Left colon (tissue), 2 donors: ENCODE measurements around the gene CFAP46. TPM values are rescaled to one million over a fixed set of nuclear protein-coding genes. Genes with fewer than 3 reads are reported as not detected.

Source experiments
- ATAC-seq: fragments of 200-7000 bp; cut with Tn5 transposase; one replicate; pipeline ENCODE4 v1.9.1; 2020; ENCODE audit warnings: mild to moderate bottlenecking, moderate library complexity
- DNase-seq, 2 donors: peaks; one replicate each; pipeline ENCODE4 v3.0.0-alpha.2; 2020
- intact Hi-C, 2 donors: fragments of 100-400 bp; cut with DNase I in 1 of 2; cut with micrococcal nuclease in 1 of 2; formaldehyde crosslinking; loops; one replicate each; pipeline versions ENCODE4 v1.11.2 to v1.14.0; 2022; cut with DNase I, micrococcal nuclease
- total RNA-seq, 2 donors: library from RNA; stranded (reverse); fragmentation: NEBNext Ultra II Directional; extraction: Animal tissue kit (Norgen Biotek cat#: 25700); gene quantifications; one replicate each; pipeline ENCODE4 v1.2.1, GENCODE V29; 2021
- donor health status: DM: no; HTN: no; CAD: no.
- donor health status: DM: yes; HTN: yes; CAD: no.

CFAP46 gene
- total RNA-seq, 2 donors from 2014 or later: 0.37 TPM; not detected in 1

DNA sequence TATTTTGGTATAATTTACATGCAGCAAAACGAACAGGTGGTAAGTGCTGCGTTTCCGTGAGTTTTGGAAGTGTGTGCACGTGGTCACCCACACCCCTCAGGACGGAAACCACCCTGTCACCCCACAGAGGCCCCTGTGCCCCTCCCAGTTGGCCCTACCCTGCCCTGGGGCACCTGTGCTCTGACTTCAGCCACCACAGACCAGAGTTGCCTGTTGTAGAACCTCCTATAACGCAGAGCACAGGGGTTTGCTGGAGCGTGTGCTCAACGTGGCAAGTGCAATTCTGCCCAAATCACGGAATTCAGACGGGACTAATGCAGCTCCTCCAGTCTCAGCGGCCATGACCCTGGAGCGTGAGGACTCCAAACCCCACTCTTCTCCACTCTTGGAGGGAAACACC lies 9.6 kb upstream of the CFAP46 start:
- no peak for DNase-seq
- intact Hi-C loops: no loop called here
- peak; percentile 27 for ATAC-seq

DNA sequence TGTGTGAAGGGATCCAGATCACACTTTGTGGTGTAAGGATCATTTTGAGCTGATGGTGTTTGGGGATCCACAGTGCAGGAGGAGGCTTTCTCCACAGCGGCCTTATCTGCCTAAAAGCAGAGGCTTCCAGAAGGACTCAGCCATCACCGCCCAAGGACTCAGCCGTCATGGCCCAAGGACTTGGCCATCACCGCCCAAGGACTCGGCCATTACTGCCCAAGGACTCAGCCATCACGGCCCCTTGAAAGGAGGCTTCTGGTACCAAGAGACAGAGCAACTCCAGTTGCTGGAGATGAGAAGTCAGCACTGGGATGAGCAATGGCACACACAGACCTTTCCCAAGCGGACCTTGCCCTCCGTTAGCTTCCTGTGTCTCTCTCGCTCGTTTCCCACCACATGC lies 6.0 kb upstream of the CFAP46 start:
- DNase-seq: no peak
- no peak for ATAC-seq
- intact Hi-C loops: no loop called here

DNA sequence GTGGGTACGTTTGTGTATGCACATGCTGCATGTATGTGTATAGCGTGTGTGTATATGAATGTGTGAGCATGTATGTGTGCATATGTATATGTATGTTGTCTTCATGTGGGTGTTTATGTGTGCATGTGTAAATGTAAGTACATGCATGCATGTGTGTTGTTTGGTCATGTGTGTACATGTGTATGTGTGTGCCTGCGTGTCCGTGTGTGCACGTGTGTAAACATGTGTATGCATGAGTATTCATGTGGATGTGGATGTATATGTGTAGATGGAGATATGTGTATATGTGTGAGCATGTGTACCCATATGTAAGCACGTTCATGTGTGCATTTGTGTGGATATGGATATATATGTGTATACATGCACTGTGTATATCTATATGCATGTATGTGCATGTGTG lies 5.5 kb upstream of the CFAP46 start:
- no peak for ATAC-seq
- DNase-seq: no peak
- intact Hi-C loops: no loop called here

DNA sequence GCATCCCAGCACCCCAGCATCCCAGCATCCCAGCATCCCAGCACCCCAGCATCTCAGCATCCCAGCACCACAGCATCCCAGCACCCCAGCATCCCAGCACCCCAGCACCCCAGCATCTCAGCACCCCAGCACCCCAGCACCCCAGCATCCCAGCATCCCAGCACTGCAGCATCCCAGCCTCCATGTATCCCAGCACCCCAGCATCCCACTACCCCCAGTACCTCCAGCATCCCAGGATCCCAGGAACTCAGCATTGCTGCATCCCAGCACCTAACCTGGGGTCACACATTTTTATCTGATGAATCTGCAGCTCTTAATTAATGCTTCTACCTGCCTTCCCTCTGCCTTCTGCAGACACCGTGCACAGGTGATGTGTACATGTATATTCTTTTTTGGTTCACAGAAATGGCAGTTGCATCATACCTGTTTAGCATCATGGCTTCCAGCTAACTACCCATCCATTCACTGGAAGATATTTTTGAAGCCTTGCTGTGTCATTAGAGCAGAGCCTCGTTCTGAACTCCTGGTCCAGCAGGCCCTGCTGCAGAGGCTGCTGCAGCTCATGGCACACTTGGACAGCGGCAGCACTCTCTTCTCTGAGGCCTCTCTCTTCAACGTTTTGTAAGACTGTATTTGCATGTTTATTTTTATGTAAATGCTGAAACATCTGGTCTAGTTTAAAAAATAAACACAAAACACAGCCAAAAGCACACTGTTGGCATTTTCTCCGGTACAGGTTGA lies 4.6 kb upstream of the CFAP46 start:
- no peak for ATAC-seq
- intact Hi-C loops: no loop called here
- no peak for DNase-seq

DNA sequence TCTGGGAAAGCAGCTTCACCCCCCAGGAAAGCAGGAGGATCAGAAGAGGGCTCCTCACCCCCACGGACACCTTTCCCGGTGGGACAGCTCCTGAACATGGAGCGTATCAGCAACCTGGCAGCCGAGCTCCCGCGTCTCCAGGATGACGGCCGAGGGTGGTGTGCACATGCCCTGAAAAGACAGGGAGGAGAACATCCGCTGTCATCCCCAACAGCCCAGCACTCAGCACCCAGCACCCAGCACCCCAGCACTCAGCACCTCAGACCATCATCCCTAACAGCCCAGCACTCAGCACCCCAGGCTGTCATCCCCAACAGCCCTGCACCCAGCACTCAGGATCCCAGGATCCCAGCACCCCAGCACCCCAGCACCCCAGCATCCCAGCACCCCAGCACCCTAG lies 3.9 kb upstream of the CFAP46 start:
- intact Hi-C loops: no loop called here
- ATAC-seq: no peak
- DNase-seq: no peak

DNA sequence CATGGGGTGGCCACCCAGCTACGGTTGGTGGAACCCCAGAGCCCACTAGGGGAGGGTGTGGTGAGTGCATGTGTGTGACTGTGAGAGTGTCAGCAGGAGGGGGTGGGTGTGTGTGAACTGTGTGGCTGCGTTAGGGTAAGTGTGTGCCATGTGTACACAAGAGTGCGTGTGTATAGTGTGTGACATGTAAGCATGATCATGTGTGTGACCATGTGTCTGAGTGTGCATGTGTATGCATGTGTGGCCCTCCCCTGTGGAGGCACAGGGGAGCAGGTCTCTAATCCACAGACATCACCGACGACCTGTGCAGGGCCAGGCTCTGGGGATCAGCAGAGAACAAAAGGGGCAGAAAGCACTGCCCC lies 3.5 kb upstream of the CFAP46 start:
- ATAC-seq: no peak
- no peak for DNase-seq
- intact Hi-C loops: no loop called here

DNA sequence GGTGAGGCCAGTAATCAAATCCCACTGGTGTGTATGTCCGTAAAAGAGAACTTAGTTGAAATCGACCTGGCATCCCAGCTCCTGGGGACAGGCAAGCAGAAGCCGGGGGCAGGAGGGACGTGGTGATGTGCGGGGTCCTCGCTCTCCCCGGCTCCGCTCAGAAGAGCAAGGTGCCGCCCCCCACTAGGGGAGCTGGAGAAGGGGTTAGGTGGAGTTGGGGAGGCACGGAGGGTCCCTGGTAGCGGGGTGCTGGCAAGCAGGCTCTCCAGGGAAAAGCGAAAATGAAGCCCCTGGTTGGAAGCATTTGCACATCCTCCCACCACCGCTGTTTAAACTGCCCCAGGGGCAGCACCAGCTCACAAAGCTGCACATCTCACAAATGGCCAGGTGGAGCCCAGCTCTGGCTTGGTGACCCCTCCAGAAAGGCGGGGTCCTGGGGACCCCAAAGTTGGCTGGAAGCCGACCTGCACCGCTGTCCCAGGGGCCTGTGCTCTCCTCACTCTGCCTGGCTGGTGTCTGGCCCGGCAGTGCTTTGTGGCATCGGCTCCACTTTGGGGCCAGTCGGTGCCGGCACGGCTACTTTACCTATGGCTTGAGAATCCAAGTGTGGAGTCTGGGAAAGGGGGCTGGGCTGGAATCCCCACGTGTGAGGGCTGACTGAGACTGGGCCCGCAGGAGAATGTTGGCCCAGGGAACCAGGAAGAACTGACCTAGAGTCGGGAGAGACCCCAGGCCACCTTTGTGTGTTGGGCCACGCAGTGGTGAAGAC lies 2.9 kb upstream of the CFAP46 start:
- ATAC-seq (no peak), DNase-seq (no peak)
- intact Hi-C loops: no loop called here

DNA sequence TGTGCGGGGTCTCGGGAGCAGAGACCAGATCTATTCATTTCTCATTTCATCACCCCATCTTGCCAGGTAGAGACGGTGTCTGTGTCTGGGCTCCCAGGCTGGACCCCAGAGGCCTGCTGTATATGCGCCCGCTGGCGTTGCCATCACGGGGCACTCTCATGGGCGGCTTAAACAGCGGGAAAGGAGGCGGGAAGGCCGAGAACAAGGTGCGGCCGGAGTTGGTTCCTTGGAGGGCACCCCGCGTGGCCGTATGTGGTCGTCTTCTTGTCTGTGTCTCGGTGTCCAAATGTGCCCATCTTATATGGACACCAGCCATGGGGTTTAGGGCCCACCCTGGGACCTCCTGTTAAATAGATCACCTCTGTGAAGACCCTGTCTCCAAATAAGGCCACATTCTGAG lies 2.1 kb upstream of the CFAP46 start:
- intact Hi-C loops: no loop called here
- ATAC-seq (no peak), DNase-seq (no peak)

DNA sequence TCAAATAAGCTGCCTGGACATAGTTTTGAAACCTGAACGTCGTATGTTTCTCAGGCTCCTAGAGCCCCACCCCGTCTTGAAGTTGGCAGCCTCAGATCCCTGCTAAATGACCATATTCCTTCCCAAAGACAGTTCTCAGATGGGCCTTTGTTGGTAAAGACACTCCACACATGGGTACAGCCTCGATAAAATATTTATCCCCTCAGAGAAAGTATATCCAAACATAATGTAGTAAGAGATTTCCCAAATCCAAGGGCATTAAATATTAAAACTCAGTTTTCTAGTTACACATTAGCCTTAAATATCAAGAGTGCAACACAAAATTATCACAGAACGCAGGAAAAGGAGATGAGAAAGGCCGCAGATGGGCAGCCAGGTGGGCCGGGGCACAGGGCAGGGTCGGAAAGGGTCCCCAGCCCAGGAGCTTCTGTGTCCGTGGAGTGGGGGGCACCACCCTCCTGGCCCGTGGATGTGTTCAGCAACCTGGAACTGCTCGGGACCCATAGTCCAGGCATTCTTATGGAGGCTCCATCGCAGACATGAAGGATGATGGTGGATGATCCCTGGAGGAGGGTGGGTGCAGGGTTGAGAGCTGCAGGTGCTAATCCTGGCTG lies 1.5 kb upstream of the CFAP46 start:
- no peak for ATAC-seq
- DNase-seq: no peak
- intact Hi-C loops: no loop called here

DNA sequence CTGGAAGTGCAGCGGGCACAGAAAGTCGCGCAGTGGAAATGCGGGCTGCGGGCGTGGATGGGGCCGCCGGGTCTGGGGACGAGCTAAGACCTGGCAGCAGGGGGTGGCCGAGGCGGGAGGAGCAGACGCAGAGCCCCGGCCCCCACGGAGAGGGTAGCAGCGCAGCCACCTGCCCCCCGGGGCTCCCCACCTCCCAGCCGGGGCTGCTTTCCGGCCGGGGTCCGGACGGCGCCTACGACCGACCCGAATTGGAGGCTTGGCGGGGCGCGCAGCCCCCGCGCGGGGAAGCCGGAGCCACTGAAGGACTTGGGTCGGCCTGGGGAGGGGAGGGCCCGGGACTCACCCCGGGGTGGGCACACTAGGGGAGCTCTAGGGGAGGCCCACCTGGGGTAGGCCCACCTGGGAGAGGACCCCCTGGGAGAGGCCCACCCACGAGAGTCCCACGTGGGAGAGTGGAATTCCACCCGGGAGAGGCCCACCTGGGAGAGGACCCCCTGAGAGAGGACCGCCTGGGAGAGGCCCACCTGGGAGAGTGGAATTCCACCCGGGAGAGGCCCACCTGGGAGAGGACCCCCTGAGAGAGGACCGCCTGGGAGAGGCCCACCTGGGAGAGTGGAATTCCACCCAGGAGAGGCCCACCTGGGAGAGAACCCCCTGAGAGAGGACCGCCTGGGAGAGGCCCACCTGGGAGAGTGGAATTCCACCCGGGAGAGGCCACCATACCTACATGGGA lies 854 bp upstream of the CFAP46 start:
- ATAC-seq: no peak
- intact Hi-C loops: no loop called here

DNA sequence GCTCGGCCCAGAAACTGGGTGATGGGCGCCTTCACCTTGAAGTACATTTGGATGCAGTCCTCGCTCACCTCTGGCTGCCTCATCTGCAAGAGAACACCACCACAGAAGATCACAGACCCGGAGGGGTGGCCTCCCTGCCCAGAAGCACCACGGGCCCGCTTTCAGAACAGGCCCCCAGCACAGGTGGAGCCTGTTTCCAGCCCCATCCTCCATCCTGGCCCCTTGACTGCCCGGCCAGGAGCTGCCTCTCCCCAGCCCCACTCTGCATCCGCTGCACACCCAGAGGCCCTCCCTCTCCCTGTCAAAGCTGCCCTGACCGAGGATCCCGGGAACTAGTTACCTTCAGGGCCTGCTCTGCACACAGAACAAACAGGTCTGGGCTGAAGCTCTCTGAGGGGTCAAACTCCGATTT lies 724 bp downstream of the CFAP46 start:
- DNase-seq: no peak
- intact Hi-C loops: no loop called here
- ATAC-seq: no peak

More for the DNA sequence above, 854 bp upstream of the CFAP46 start:
- DNase-seq: no peak

DNA sequence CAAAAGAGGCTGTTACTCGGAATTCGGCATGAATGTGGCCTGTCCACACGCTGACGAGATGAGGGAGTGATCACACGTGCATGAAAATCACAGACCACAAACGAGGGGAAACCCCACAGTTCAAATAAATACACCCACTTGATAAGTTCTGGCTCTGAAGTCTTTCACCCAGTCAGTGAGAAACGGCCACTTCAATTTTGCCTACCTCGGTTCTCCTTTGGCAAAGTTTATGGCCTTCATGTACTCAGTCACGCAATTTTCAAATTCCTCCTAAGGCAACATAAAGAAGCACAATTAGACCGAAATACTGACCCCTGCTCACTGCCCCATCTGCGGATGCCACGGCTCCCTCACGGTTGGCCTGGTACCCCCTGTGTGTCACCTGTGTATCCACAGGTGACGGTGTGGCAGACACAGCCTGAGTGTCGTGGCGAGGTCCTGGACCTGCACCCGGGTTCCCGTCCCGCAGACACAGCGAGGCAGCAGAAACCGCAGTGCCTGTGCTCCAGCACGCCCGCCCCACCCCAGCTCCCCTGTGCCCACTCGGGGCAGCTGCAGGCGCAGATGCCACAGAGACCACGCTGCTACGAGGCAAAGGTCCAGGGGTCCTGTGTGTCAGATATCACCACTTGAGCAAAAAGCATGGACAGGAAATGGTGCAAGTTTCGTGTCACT lies 1.4 kb downstream of the CFAP46 start:
- ATAC-seq (no peak), DNase-seq (no peak)
- intact Hi-C loops: no loop called here

DNA sequence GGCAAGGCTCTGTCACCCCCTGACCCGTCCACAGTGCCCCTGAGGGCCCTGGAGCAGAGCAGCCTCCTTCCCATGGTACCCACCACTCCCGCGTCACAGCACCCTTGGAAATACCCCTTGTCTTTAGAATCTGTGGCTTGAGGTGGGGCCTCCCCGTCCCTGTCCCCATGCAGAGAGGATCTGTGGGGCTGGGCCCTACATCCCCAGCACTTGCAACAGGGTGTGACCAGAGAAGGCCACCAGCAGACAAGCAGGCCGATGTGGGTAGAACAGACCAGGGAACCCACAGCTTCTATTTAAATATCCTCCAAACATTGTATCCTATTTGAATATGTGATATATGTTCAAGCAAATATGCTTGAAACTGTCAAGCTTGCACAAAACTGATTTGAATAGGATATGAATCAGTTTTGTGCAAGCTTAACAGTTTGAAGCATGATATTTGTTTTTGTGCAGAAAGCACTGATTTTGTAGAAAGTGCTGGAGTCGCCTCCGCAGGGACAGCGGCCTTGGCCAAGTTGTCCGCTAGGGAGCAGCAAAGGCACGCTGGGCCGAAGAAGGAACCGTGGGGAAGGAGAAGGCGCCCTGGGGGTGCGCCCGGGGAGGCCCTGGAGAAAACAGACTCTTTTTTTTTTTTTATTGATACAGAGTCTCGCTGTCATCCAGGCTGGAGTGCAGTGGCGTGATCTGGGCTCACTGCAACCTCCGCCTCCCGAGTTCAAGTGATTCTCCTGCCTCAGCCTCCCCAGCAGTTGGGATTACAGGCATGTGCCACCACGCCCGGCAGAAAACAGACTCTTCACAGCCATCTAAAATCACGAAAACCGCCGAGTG lies 2.2 kb downstream of the CFAP46 start:
- ATAC-seq: peak; percentile 77
- intact Hi-C loops: no loop called here
- peak in 1 of 2 donors; percentile 49 for DNase-seq

DNA sequence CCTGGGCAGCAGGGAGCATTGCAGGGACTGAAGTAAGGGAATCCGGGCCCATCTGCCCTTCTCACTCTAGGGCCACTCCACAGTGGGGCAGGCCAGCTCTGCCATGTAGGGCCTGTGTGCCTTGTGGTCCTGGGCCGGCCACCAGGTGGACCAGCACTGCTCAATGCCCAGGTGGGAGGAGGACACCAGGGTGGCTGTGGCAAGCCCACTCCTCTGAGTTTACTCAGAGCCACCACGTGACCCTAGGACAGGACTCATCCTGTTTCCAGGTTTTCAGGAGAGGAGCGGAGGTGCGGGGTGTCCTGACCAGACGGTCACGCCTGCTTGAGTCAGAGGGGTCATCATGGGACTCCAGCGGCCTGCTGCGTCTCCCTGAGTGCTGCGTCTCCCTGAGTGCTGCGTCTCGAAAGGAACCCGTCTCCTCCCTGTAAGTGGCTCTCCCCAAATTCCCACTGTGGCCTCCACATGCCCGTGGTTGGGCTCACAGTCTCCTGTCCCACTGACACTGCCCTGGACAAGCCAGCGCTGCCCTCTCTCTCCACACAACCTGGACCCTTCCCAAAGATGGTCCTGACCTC lies 2.9 kb downstream of the CFAP46 start:
- DNase-seq (no peak), ATAC-seq (no peak)
- intact Hi-C loops: no loop called here

DNA sequence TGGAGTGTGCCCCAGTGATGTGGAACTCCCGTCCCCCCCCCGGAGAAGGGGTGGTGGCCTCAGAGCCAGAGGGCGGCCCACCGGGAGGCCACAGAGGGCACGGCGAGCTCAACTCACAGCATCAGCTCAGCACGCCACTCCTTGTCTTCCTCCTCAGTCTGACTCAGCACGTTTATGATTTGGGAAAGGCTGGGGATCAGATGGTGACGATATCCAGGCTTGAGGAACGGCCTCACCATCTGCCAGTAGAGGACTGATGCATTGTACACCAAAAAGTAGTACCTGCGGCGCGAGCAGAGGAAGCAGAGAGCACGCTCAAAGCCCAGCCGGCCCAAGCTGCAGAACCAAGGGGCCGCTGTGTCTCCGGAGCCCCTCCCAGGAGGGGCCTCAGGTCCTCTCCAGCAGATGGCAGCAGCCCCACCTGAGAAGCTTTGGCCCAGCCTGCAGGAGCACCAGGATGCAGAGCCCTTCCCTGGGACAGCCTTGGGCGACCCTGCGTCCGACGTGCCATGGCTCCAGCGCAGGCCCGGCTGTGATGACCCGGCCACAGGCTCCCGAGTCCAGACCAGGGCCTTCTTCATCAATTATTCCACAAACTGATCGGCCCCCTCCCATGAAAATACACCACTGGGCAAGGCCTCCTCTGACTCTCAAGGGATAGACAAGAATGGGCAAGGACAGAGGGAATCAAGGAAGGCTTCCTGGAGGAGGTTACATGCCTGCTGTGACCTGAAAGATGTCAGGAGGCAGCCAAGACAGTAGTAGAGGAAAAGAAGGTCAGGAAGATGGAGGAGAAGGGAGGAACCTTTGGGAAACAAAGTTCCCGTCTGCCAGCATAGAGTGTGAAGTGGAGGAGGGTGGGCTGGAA lies 3.7 kb downstream of the CFAP46 start:
- DNase-seq (no peak), ATAC-seq (peak; percentile 21)
- intact Hi-C loops: no loop called here

DNA sequence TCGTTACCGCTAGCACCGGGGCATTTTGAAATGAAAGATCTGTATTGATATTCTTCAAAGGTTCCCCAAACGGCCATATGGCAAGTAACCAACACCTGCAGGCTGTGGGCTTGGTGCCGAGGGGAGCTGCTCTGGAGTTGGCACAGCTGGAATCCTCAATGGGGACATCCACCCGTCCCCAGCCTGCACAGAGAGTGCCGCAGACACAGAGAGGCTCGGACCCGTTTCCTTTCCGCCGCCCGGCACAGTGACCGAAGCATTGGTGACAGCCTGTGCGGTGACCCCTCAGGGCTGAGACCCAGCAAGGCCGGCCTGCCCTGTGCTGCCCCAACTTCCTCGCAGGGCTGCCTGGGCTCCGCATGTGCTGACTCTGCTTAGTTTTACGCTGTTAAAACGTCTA lies 4.5 kb downstream of the CFAP46 start:
- no peak for DNase-seq
- ATAC-seq: no peak
- intact Hi-C loops: no loop called here

DNA sequence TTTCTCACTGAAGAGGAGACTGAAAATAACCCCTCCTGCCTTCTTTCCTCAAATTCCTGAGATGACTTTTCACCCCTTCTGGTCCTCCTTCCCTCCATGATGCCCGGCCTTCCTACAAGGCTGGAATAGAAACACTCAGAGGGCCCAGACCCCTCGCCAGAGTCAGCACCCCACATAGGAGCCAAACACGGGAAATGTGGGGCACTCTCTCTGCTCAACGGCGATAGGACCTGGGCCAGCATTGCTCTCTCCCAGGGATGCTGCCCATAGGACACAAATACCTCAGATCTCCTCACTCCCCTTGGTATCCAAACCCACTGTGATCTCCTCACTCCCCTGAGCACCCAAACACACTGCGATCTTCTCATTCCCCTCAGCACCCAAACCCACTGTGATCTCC lies 7.4 kb downstream of the CFAP46 start:
- DNase-seq (no peak), ATAC-seq (no peak)
- intact Hi-C loops: no loop called here
